CD4-positive, alpha-beta T cell treated with Interleukin-6 at 100 ng/mL for 8 hours (primary cell): Measurements from ENCODE around the gene BMP8A.
"Not testable (repeated sequence)": the region's sequence is repeated elsewhere in the genome, so short reads cannot be mapped to it uniquely, and the experiment has no call there.

Source experiments
- DNase-seq: peaks from one replicate; pipeline ENCODE4 v3.0.0-alpha.2; 2020; ENCODE audit warnings: mixed read lengths, low spot score

Gene BMP8A

DNA sequence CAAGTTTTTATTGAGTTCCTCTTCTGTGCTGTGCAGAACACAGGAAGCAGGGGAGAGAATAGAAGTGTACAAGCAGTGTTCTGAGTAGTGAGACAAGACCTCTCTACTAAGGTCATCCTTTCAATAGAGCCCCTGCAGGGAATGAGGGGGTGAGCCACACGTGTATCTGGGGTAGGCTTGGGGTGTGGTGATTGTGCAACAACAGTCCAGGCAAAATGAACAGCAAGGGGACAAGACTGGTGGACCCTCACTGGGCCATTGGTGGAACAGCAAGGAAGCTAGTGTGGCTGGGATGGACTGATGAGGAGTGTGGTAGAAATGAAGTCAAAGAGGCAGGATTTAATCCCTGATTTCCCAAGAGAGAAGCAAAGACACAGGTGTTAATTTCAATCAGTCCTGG lies 8.2 kb upstream of the BMP8A start:
- DNase-seq, result no peak

DNA sequence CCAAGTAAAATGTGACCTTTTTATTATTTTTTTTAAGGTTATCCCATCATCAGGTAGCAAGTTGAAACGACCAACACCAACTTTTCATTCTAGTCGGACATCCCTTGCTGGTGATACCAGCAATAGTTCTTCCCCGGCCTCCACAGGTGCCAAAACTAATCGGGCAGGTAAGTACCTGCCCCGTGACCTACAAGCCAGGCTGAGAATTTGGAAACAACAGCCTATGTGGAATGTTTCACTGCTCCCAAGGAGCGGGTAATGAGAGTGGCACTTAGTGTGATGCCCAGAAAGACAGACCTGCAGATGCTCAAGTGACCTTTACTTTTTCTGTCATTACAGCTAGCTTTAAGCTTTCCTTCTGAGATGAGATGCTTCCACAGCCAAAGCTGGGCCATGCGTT lies 6.9 kb upstream of the BMP8A start:
- no peak for DNase-seq

DNA sequence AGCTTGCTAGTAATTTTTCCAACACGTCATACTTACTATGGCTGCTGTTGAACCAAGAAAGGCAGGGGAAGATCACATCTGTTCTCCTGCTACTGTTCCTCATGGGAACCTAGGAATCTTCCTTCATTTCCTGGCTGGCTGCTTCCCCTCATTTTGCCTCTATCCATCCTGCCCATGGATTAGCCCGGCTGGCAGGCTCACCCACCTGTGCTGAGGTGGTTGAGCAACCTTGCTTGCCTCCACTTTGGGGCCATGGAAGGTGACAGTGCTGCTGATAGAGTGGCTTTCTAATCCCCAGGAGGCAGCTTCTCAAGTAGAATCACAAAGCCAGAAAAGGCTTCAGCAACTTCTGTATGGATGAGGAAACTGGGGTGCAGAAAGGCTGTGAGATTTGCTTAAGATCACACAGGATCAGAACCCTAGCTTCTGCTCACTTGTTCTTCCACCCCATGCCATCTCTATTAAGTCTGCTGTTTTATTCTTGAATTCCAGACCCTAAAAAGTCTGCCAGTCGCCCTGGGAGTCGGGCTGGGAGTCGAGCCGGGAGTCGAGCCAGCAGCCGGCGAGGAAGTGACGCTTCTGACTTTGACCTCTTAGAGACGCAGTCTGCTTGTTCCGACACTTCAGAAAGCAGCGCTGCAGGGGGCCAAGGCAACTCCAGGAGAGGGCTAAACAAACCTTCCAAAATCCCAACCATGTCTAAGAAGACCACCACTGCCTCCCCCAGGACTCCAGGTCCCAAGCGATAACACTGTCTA lies 6.2 kb upstream of the BMP8A start:
- no peak for DNase-seq

DNA sequence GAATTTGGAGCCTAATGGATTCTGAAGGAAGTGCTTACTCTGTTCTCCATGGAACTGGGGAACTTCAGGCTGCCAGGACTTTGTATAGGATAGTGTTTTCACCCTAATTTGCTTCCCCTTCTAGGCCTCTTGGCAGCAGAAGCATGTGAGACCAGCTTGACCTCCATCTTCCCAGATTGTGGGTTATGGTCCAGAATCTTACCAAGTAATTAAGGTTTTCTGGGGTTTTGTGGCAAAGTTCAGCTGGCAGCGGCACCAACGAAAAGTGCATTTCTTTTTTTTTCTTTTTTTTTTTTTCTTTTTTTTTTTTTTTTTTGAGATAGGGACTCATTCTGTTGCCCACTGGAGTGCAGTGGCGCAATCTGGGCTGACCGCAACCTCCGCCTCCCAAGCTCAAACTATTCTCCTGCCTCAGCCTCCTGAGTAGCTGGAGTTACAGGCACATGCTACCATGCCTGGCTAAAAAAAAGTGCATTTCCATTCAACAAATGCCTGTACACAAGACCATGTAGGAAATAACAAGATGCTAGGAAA lies 3.4 kb upstream of the BMP8A start:
- no peak for DNase-seq

DNA sequence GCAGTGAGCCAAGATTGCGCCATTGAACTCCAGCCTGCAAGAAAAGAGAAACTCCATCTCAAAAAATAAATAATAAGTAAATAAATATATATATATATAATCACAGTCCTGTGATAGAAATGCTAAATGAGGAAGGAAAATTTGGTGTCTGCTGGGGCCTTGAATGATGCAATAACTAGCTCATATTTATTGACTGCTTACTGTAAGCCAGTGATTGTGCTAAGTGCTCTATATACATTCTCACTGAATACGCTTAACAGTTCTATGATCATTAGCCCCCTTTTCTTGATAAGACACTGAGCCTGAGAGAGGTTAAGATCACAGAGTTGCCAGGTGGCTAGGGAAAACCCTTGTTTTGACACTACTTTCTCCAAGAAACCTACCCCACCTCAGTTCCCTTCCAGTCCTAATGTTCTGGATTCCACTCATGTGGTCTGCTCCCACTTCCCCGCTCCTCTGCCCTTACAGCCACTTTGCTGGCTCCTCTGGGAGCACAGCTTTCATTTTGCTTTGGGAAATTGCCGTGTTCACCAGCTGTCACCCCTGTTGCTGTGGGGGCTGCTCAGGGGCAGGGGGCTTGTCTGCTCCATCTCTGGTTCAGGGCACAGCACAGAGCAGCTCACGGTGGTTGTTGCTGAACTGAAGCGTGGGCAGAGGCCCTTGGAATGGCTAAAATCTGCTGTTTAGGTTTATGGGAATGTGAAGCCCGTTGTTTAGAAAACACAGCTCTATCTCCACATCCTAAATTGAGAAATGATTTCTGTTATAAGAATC lies 2.5 kb upstream of the BMP8A start:
- no peak for DNase-seq

DNA sequence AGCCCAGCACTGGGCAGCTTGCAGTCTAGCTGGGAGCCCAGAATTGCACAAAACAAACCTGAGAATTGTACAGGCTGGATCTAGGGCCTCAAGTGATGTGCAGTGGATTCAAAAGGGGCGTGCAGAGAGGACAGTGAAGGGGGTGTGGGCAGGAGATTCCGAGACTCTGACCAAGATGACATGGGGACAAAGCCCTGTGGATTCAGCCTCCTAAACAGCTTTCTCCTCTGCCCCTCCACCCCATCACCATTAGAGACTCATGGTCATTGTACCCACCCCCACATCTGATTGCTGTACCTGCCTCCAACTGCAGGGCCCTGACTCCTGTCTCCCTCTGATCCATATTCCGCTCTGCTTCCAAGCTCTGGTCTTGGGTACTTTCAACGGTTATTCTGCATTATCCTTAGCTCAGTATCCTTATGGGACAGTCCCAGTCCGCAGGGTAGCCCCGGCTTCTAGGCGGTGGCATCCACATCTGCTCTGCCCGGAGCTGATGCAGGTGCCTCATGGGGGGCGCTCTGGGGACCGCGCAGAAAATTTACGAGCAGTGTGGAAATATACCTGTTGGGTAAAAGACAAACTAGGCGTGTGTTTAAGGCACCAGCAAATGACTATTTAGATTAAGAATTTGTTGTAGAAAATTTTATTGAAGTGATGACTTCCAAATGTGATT lies 1.7 kb upstream of the BMP8A start:
- DNase-seq, result no peak

DNA sequence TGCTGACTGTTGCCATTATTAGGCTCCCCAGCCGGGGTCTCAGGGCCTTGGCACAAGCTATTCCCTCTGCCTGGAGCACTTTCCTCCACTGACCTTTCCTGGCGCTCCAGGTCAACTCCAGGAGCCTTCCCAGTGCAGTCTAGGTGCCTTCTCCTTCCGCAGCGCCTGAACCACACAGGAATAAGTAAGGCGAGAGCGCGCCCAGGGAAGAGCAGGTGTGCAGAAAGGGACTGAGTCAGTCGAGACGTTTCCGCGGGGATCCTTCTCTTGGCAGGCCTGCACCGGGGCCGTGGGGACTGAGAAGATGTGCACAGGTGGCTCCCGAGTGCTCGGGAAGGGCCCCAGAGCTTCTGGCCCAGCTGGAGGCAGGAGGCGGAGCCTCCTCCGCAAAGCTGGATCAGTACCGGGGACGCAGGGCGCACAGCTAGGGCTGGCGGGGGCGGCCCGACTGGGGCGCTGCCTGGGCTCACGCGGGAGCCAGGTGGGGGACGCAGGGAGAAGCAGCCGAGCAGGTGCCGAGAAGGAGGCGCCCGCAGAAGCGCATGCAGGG lies 765 bp upstream of the BMP8A start:
- DNase-seq, result no peak

DNA sequence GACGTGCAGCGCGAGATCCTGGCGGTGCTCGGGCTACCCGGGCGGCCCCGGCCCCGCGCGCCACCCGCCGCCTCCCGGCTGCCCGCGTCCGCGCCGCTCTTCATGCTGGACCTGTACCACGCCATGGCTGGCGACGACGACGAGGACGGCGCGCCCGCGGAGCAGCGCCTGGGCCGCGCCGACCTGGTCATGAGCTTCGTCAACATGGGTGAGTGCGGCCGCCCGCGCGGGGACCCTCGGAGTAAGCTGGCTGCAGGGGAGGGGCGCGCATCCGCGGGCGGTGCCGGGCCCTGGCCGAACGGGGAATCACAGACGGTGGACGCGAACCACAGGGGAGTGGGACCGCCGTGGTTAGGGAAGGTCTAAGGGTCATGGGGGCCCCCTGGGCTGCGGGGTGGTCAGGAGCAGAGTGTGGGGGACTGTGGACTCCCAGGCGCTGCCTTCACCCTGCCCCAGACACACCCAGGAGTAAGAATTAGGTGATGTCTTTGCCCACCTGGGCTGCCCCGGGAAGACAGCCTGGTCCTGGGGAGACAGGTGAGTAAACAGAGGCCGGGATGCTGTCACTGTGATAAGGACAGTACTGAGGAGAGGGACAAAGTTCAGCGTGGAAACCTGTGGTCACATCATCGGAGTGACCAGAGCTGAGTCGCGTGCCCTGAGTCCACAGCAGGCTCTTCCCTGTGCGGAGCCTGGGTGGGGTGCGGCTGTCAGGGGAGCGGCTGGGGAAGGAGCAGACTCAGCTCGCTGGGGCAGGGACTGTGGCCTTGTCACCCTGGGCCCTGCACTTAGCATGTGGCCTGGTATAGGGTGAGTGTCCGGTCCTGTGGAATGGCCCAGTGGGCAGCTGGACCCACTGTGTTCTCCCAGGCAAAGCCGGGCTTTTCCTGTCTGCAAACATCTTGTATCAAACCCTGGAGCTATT lies 944 bp downstream of the BMP8A start:
- DNase-seq, result not testable (repeated sequence)

DNA sequence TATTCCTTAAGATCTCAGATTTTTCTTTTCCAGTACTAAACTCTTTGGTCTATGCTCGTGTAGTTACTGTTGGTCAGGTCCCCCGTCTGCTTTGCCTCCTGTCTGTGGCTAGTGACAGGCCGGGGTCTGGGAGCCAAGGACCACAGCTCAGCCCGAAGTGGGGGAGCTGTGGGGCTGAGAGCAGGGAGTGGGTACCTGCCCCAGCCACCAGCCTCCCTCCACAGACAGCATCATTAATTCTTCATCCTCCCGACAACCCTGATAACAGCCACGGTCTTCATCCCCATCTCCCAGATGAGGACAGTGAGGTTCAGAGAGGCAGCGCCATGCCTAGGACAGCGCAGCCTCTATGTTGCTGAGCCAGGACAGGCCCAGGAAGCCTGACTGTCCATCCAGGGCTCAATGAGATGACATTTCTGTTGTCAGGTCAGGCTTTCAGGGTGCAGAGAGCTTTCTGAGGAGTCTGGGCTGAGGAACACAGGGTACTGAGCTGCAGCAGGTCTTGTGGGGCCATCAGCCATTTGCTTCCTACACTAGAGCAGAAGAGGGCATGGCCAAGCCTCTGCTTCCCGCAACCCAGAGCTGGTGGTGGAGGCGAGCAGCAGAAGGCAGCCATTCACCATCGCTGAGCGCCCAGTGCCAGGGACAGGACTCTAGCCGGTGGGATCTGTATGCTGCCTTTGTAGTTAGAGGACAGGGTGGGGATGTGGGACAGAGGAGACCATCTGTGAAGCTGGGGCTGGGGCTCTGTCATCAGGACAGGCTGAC lies 1.8 kb downstream of the BMP8A start:
- not testable (repeated sequence) for DNase-seq

DNA sequence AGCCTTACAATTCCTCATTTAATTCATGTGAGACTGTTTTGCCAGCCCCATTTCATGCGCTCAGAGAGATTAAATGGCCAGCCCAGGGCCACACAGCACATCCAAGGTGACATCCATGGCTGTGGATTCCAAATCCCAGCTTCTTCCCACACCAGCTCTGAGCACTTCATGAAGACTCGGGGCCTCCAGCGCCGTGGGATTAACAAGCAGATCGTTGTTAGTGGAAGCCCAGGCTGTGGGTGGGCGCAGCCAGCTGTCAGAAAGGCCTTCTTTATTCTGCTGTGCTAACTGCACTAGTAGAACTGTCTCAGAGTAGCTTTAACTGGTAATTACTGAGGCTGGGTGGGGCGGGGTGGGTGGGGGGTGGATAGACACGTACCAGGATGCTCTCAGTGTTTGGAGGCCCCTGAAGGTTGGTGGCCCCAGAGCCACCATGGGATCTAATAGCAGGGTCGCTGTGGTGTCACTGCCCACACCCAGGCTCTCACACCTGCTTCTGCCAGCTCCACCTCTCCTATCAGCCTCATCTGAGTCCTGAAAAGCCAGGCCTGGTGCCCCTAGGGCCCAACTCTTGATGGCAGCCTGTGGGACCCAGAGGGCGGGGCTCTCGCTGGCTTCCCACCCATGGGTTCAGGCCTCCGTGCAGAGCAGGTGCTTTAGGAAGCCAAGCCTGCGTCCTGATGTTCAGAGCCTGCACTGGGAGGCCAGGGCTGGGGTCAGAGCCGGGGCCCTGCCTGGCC lies 3.4 kb downstream of the BMP8A start:
- DNase-seq, result no peak

DNA sequence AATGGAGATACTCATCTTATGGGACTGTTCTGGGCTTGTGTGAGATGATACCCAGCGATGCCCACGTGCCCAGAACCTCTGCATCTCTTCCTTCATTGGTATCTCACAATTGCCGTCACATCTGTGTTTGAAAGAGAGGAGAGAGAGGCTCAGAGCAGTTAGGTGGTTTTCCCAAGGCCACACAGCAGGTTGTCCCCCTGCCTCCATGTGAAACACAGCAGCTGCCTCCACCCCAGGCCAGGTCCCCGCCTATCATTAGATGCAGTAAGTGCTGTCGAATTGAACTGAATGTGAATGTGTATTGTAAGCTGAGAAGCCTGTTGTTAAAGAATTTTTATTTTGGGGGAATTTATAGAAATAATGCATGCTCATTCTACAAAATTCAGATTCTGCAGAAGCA lies 5.1 kb downstream of the BMP8A start:
- DNase-seq, result not testable (repeated sequence)

DNA sequence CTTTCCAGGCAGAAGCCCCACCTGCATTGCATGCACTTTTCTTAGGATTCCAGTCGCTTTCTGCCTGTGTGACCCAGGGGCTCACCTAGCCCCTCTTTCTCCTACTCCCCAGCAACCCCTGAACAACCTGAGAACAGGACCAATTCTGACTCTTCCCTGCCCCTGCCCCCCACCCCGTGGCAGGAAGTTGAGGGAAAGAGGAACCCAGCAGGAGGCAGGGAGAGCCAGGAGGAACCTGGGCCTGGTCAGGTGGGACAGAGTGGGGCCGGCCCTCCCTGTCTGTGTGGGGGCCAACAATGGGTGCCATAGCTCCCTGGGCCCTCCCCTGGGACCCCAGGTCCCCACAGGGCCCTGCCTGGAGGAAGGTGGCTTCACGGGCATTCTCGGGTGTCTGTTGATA lies 6.1 kb downstream of the BMP8A start:
- DNase-seq, result no peak

DNA sequence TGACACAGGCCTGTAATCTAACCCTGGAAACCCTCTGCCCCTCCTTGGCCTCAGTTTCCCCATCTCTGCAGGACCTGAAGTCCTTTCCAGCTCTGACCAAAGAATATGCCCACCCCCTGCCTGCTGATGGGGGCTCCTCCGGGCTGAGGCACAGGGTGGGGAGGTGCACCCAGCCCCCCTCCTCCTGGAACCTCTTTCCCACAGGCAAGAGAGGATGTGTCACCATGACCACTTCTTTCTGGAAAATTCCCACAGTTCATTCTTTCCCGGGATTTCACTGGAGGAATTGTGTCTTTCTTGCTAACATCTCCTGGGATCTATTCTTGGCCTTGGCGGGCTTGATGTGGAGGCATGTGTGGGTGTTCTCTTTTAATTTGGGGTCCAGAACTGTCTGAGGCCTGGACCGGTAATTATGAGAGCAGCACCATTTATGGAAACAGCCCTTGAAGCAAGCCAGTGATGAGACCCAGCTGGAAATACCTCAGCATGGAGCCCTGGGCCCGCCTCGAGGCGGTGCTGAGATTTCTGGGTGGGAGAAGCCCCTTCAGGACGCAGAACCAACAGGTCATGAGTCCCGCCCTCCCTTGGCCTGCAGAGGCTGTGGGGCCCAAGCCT lies 6.8 kb downstream of the BMP8A start:
- DNase-seq, result not testable (repeated sequence)

DNA sequence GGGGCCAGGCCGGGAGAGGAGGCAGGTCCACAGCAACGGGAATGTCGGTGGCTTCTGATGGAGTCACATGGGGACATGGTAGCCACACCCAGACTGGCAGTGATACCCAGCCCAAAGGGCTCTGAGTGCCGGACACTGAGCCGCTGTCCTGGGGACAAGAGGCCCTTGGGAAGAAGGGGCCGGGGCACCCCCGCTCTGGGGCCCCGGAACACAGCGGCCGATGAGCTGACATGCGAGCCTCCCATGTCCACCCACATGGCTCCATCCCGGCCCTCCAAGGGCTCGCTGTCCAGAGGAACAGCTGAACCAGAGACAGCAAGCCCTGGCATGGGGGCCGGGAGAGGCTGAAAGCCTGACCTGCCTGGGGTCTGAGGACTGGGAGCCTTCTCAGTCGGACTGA lies 7.4 kb downstream of the BMP8A start:
- DNase-seq, result not testable (repeated sequence)

DNA sequence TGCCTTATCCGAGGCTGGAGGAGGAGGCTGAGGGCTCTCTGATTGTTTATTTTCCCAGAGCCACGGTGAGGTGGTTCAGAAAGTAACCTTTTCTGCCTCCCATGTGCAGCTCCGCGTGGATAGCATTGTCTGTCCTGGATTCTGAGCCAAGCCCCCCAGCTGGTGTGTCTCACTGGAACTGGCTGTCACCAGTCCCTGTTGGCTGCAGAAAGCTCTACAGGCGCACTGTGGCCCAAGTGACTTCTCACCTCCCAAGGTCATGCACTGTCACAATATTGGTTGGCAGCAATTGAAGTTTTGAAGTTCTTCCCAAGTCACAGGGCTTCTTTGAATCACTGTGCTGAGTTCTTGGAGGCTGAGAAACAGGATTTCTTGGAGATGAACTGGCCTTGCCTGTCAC lies 8.2 kb downstream of the BMP8A start:
- DNase-seq, result no peak

DNA sequence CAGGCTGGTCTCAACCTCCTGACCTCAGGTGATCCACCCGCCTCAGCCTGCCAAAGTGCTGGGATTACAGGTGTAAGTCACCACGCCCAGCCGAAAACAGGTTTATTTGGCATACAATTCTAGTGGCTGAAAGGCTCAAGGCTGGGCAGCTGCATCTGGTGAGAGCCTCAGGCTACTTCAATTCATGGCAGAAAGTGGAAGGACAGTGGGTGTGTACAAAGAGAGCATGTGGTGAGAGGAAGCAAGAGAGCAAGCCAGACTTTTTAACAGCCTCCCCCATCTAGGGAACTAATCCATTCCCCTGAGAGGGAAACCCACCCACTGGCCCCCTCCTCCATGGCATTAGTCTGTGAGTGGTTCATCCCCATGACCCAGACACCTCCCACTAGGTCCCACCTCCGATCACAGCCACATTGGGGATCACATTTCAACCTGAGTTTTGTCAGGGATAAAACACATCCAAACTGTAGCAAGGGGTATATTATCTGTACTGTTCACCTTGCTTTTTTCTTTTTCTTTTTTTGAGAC lies 9.5 kb downstream of the BMP8A start:
- DNase-seq, result no peak

DNA sequence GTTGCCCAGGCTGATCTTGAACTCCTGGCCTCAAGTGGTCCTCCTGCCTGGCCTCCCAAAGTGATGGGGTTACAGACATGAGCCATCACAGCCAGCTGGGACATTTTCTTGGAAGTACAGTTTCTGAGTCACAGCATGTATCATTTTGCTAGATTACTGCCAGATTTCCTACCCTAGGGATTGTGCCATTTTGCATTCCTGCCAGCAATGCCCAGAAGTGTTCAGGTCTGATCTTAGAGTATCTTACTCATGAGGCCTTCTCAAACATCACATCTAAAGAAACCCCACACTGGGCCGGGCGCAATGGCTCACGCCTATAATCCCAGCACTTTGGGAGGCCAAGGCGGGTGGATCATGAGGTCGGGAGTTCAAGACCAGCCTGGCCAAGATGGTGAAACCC lies 10.2 kb downstream of the BMP8A start:
- no peak for DNase-seq

DNA sequence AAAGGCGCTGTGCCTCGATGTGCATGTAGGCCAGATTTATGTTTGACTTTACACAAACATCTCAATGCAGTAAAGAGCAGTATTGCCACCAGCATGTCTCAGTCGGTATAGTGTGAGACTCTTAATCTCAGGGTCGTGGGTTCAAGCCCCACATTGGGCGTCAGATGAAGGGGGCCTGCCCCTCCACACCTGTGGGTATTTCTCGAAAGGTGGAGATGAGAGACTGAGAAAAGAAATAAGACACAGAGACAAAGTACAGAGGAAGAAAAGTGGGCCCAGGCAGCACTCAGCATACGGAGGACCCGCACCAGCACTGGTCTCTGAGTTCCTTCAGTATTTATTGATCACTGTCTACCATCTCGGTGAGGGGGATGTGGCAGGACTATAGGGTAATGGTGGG lies 13.0 kb downstream of the BMP8A start:
- not testable (repeated sequence) for DNase-seq

DNA sequence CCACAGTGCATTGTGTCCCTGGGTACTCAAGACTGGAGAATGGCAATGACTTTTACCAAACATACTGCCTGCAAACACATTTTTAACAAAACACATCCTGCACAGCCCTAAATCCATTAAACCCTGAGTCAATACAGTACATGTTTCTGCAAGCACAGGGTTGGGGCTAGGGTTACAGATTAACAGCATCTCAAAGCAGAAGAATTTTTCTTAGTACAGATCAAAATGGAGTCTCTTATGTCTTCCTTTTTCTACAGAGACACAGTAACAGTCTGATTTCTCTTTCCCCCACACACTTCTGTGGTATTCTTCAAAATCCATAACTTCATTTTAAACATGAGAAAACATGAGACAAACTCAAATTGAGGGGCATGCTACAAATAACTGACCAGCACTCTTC lies 13.9 kb downstream of the BMP8A start:
- no peak for DNase-seq
